ENCODE data around the gene LIME1.

The LIME1 gene

DNA sequence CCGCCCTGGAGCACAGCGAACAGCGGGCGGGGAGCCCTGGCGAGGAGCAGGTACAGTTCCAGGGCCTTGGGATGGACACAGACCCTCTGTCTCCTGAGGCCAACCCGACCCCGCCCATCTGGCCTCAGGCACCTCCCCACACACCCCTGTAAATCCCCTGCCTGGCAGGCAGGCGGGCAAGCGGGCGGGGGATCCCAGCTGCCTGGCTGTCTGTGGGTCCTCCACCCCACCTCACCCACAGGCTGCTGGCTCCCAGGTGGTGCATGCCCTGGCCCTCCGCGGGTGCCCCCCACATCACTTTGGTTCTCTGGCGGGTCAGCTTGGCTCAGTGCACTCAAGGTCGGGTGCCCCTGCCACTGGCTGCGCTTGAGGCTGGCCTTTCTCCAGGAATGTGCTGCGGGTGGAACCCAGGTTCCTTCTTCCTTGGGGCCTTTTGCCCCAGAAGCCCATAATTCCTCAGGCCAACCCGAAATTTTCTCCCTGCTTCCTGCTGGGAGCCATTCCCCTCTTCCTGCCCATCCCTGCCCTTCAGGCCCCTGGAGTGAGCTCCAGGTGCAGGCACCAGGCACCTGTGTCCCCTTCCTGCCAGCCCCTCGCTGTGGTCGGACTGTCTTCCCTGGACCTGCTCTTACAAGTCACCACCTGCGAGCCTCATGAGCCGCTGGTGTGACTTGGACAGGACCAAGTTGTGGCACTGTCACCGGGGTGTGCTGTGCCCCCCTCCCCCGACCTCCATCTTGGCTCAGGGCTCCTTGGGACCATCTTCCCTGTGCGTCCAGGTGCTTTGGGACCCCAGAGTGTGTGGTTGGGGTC lies 45.4 kb upstream of the LIME1 start:
- H3K27ac ChIP-seq = no peak overlapping the region

GRCh38 chr20:63691711-63692435 lies 44.6 kb upstream of the LIME1 start:
- H3K27ac ChIP-seq = no peak overlapping the region
- no peak for TF ChIP-seq ZFX (IDR thresholded peaks at IDR 0.05)
- TF ChIP-seq, protein P1, sequence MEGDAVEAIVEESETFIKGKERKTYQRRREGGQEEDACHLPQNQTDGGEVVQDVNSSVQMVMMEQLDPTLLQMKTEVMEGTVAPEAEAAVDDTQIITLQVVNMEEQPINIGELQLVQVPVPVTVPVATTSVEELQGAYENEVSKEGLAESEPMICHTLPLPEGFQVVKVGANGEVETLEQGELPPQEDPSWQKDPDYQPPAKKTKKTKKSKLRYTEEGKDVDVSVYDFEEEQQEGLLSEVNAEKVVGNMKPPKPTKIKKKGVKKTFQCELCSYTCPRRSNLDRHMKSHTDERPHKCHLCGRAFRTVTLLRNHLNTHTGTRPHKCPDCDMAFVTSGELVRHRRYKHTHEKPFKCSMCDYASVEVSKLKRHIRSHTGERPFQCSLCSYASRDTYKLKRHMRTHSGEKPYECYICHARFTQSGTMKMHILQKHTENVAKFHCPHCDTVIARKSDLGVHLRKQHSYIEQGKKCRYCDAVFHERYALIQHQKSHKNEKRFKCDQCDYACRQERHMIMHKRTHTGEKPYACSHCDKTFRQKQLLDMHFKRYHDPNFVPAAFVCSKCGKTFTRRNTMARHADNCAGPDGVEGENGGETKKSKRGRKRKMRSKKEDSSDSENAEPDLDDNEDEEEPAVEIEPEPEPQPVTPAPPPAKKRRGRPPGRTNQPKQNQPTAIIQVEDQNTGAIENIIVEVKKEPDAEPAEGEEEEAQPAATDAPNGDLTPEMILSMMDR (conservative IDR thresholded peaks at IDR 0.05) = no peak

More for the DNA sequence above, 45.4 kb upstream of the LIME1 start:
- no peak for TF ChIP-seq ZFX (IDR thresholded peaks at IDR 0.05)
- TF ChIP-seq, protein P1 (conservative IDR thresholded peaks at IDR 0.05) = no peak

- TF ChIP-seq, protein P1 (conservative IDR thresholded peaks at IDR 0.05) = no peak
- TF ChIP-seq ZFX (IDR thresholded peaks at IDR 0.05) = no peak
- no peak overlapping the region for H3K27ac ChIP-seq
Measured at GRCh38 chr20:63692436-63693082, 43.9 kb upstream of the LIME1 start.

GRCh38 chr20:63693083-63693732 lies 43.3 kb upstream of the LIME1 start:
- no peak overlapping the region for H3K27ac ChIP-seq
- TF ChIP-seq, protein P1 (conservative IDR thresholded peaks at IDR 0.05) = no peak
- no peak for TF ChIP-seq ZFX (IDR thresholded peaks at IDR 0.05)

DNA sequence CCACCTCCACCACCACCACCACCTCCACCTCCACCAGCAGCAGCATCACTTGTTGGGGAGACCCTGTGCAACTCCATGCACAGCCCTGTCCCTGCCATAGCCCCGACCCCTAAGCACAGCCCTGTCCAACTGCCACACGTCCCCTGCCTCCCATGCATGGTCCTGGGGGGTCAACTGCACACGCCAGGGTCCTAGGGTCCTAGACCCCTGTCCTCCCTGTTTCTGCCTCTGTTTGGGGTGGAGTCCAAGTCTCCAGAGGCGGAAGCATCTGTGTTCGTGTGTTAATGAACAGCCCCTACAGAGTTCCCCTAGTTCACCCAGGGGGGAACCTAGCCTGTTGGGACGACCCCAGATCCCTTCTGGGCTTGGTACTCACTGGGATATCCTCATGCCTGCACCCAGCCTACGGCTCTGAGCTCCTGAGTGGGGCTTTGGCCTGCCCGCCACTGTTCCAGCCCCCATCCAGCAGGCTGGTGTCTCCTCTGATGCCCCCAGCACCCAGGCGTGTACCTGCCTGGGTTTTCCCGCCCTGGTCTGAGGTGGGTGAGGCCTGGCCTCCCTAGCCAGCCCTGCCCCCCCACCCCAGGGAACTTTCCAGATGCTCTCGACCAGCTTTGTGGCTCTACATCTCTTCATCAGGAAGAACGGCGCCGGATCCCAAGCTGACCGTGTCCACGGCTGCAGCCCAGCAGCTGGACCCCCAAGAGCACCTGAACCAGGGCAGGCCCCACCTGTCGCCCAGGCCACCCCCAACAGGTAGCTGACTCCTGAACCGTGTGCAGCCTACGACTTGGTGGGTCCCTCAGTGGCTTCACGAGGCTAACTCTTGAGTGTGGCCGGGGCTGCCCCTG lies 42.5 kb upstream of the LIME1 start:
- no peak for TF ChIP-seq ZFX (IDR thresholded peaks at IDR 0.05)
- H3K27ac ChIP-seq = no peak overlapping the region

- no peak for TF ChIP-seq ZFX (IDR thresholded peaks at IDR 0.05)
- TF ChIP-seq, protein P1 (conservative IDR thresholded peaks at IDR 0.05) = no peak
Measured at GRCh38 chr20:63694584-63695423, 41.7 kb upstream of the LIME1 start.

More at GRCh38 chr20:63694584-63695423, 41.7 kb upstream of the LIME1 start:
- H3K27ac ChIP-seq = no peak overlapping the region

All from C4-2B (cell line).